Measurements from ENCODE around the gene KIR3DL3.
"Not testable (repeated sequence)": the region's sequence is repeated elsewhere in the genome, so short reads cannot be mapped to it uniquely, and the experiment has no call there.

- TF ChIP-seq CTCF, POLR2A (IDR thresholded peaks at IDR 0.05): not testable (repeated sequence)
Observed at GRCh38 chr19:54744080-54744479, 19.8 kb downstream of the KIR3DL3 start.

Measured in body of pancreas (tissue), 4 donors.